ENCODE results near the gene ATP4A. TPM values are rescaled to one million over a fixed set of nuclear protein-coding genes. Genes with fewer than 3 reads are reported as not detected.

ATP4A gene
- total RNA-seq, 1 donor from 2014 or later, result not detected

GRCh38 chr19:35533201-35533821 lies 30.1 kb downstream of the ATP4A start, which contains the start of gene GAPDHS:
Gene GAPDHS (plus strand): TSS chr19:35533456. CDS start chr19:35533528, 72 bp downstream.
- Mint-ChIP-seq H3K9me3 (ENCODE audit: unreplicated experiment) (no peaks in the 10 kb centered on the region), H3K4me3 (ENCODE audit: unreplicated experiment) (no peak within 1 kb of the TSS), H3K4me1 (ENCODE audit: low read depth, unreplicated experiment) (no peaks in the 10 kb centered on the region), H3K27ac (ENCODE audit: unreplicated experiment) (no peak within 1 kb of the TSS), H3K36me3 (ENCODE audit: low read depth, unreplicated experiment) (no peaks in the 10 kb centered on the region), H3K27me3 (ENCODE audit: low read depth, unreplicated experiment) (peaks cover 23% of the 10 kb centered on the region)
- no peak within 1 kb of the TSS for H3K9ac ChIP-seq (ENCODE audit: low read length)
- H3K36me3 ChIP-seq (ENCODE audit: insufficient read depth, low read length), result no peaks in the 10 kb centered on the region
- no peaks in the 10 kb centered on the region for H3K4me1 ChIP-seq (ENCODE audit: insufficient read depth, low read length)
- TF ChIP-seq CTCF (IDR thresholded peaks at IDR 0.05; ENCODE audit: insufficient read depth, low read depth, low read length) (no peak), EZH2 (IDR thresholded peaks at IDR 0.05; ENCODE audit: insufficient read depth, low read length) (no peak)
- H3K4me2 ChIP-seq (ENCODE audit: low read length), result peak within 1 kb of the TSS; percentile 36
- no peaks in the 10 kb centered on the region for H3K79me2 ChIP-seq (ENCODE audit: insufficient read depth, low read length)
- no peak within 1 kb of the TSS for H3K4me3 ChIP-seq (ENCODE audit: insufficient read depth, low read depth, low read length)
- no peak within 1 kb of the TSS for H2AFZ ChIP-seq (ENCODE audit: low read depth, low read length)
- no peak for FAIRE-seq
- H3K27ac ChIP-seq (ENCODE audit: low read depth, low read length), result no peak within 1 kb of the TSS
- H3K27me3 ChIP-seq (ENCODE audit: insufficient read depth, low read length), result peaks cover 25% of the 10 kb centered on the region
- no peaks in the 10 kb centered on the region for H3K9me3 ChIP-seq (ENCODE audit: insufficient read depth, low read depth, low read length)
- no peaks in the 10 kb centered on the region for H4K20me1 ChIP-seq (ENCODE audit: insufficient read depth, low read length)
- DNase-seq (ENCODE audit: low read depth), result no peak

GRCh38 chr19:35531291-35531690 lies 32.2 kb downstream of the ATP4A start:
- Mint-ChIP-seq H3K27me3 (ENCODE audit: low read depth, unreplicated experiment) (peaks cover 25% of the 10 kb centered on the region), H3K4me1 (ENCODE audit: low read depth, unreplicated experiment) (no peaks in the 10 kb centered on the region), H3K27ac (ENCODE audit: unreplicated experiment) (no peak overlapping the region), H3K4me3 (ENCODE audit: unreplicated experiment) (no peak overlapping the region), H3K36me3 (ENCODE audit: low read depth, unreplicated experiment) (no peaks in the 10 kb centered on the region), H3K9me3 (ENCODE audit: unreplicated experiment) (no peaks in the 10 kb centered on the region)
- no peaks in the 10 kb centered on the region for H4K20me1 ChIP-seq (ENCODE audit: insufficient read depth, low read length)
- H3K4me3 ChIP-seq (ENCODE audit: insufficient read depth, low read depth, low read length), result no peak overlapping the region
- H3K79me2 ChIP-seq (ENCODE audit: insufficient read depth, low read length), result no peaks in the 10 kb centered on the region
- H3K9me3 ChIP-seq (ENCODE audit: insufficient read depth, low read depth, low read length), result no peaks in the 10 kb centered on the region
- FAIRE-seq (no peak), DNase-seq (ENCODE audit: low read depth) (no peak)
- no peak overlapping the region for H3K4me2 ChIP-seq (ENCODE audit: low read length)
- H2AFZ ChIP-seq (ENCODE audit: low read depth, low read length), result no peak overlapping the region
- peaks cover 25% of the 10 kb centered on the region for H3K27me3 ChIP-seq (ENCODE audit: insufficient read depth, low read length)
- no peaks in the 10 kb centered on the region for H3K36me3 ChIP-seq (ENCODE audit: insufficient read depth, low read length)
- H3K4me1 ChIP-seq (ENCODE audit: insufficient read depth, low read length), result no peaks in the 10 kb centered on the region
- TF ChIP-seq CTCF (IDR thresholded peaks at IDR 0.05; ENCODE audit: insufficient read depth, low read depth, low read length) (no peak), EZH2 (IDR thresholded peaks at IDR 0.05; ENCODE audit: insufficient read depth, low read length) (no peak)
- no peak overlapping the region for H3K9ac ChIP-seq (ENCODE audit: low read length)
- H3K27ac ChIP-seq (ENCODE audit: low read depth, low read length), result no peak overlapping the region
